Spinal cord (tissue), 10 donors: ENCODE results near the gene PICALM. TPM values are rescaled to one million over a fixed set of nuclear protein-coding genes. Genes with fewer than 3 reads are reported as not detected.
"Not testable (repeated sequence)": the region's sequence is repeated elsewhere in the genome, so short reads cannot be mapped to it uniquely, and the experiment has no call there.

Experiments used
- DNase-seq, 6 donors: peaks; one replicate each; pipeline versions ENCODE4 v3.0.0 to v3.0.0-alpha.2; 2013 to 2015; ENCODE audit warnings: low spot score in 6 of 6, low read depth in 4 of 6
- H3K27ac ChIP-seq: one replicate; pipeline ENCODE4 v1.5.1; 2013; ENCODE audit warnings: low read depth, low read length, control low read depth
- H3K27me3 ChIP-seq: one replicate; pipeline ENCODE4 v1.6.1; 2013; ENCODE audit warnings: low read length; ENCODE audit not compliant: control insufficient read depth, insufficient read depth
- H3K36me3 ChIP-seq: one replicate; pipeline ENCODE4 v1.6.1; 2013; ENCODE audit warnings: low read length; ENCODE audit not compliant: control insufficient read depth, insufficient read depth
- H3K4me1 ChIP-seq: one replicate; pipeline ENCODE4 v1.6.1; 2013; ENCODE audit warnings: low read length; ENCODE audit not compliant: control insufficient read depth, insufficient read depth
- H3K4me3 ChIP-seq: one replicate; pipeline ENCODE4 v1.5.1; 2013; ENCODE audit warnings: low read depth, low read length, control low read depth
- H3K9me3 ChIP-seq: one replicate; pipeline ENCODE4 v1.6.1; 2013; ENCODE audit warnings: low read length; ENCODE audit not compliant: control insufficient read depth, insufficient read depth
- WGBS: methylation state at CpG from one replicate; pipeline ENCODE4 v1.1.5; 2013; ENCODE audit warnings: missing lambda C conversion rate; ENCODE audit not compliant: insufficient coverage; 5-methylcytosine and 5-hydroxymethylcytosine counted together
- polyA plus RNA-seq, 2 donors: library from polyadenylated mRNA; unstranded; fragments of 120-200 nt; gene quantifications; one replicate each; pipeline ENCODE4 v1.2.1, GENCODE V29; 2013; ENCODE audit not compliant: insufficient read length in 2 of 2
- total RNA-seq, 2 donors: library from RNA; depleted of rRNA in 1 of 2; stranded (reverse); fragments of 120-200 nt in 1 of 2; fragments of >200 nt in 1 of 2; gene quantifications; one replicate each; pipeline versions ENCODE4 v1.2.3 to v1.2.4, GENCODE V29; 2013 to 2014
- donor health status: healthy.

Gene PICALM
- total and polyA plus RNA-seq, 4 donors: 147 to 512 (median 183) TPM

GRCh38 chr11:85939099-85940015 is 129.5 kb downstream of the PICALM start:
- Histone ChIP-seq H3K4me1 (peaks cover 3% of the 10 kb centered on the region), H3K27me3 (no peaks in the 10 kb centered on the region), H3K36me3 (no peaks in the 10 kb centered on the region), H3K27ac (no peak overlapping the region), H3K9me3 (no peaks in the 10 kb centered on the region), H3K4me3 (no peak overlapping the region)
- DNase-seq: no peak
- WGBS: no CpG with 5 or more reads among the region's 4 CpGs

- peaks cover 3% of the 10 kb centered on the region for H3K4me1 ChIP-seq
- H3K9me3 ChIP-seq: no peaks in the 10 kb centered on the region
- H3K27me3 ChIP-seq: no peaks in the 10 kb centered on the region
- no peak for DNase-seq
- H3K36me3 ChIP-seq: no peaks in the 10 kb centered on the region
- no peak overlapping the region for H3K4me3 ChIP-seq
- no peak overlapping the region for H3K27ac ChIP-seq
- 86% methylated on average over 1 of the region's 1 CpG for WGBS
These were observed 131.0 kb downstream of the PICALM start for GRCh38 chr11:85937835-85938234.

GRCh38 chr11:85935751-85936150 is 133.1 kb downstream of the PICALM start:
- no peak overlapping the region for H3K27ac ChIP-seq
- H3K36me3 ChIP-seq: no peaks in the 10 kb centered on the region
- no peaks in the 10 kb centered on the region for H3K9me3 ChIP-seq
- no peaks in the 10 kb centered on the region for H3K27me3 ChIP-seq
- no peak for DNase-seq
- 96% methylated on average over 10 of the region's 10 CpGs for WGBS
- H3K4me1 ChIP-seq: peaks cover 3% of the 10 kb centered on the region
- H3K4me3 ChIP-seq: no peak overlapping the region

GRCh38 chr11:85934596-85935169 is 134.2 kb downstream of the PICALM start:
- peaks cover 3% of the 10 kb centered on the region for H3K4me1 ChIP-seq
- no peak overlapping the region for H3K4me3 ChIP-seq
- no peak overlapping the region for H3K27ac ChIP-seq
- 41% methylated on average over 47 of the region's 47 CpGs for WGBS
- H3K9me3 ChIP-seq: no peaks in the 10 kb centered on the region
- no peaks in the 10 kb centered on the region for H3K36me3 ChIP-seq
- no peaks in the 10 kb centered on the region for H3K27me3 ChIP-seq
- no peak for DNase-seq

GRCh38 chr11:85930879-85931366 is 138.0 kb downstream of the PICALM start:
- Histone ChIP-seq H3K4me1 (peaks cover 3% of the 10 kb centered on the region), H3K27me3 (no peaks in the 10 kb centered on the region), H3K36me3 (no peaks in the 10 kb centered on the region), H3K27ac (no peak overlapping the region), H3K9me3 (no peaks in the 10 kb centered on the region), H3K4me3 (no peak overlapping the region)
- WGBS: 87% methylated on average over 4 of the region's 11 CpGs
- no peak for DNase-seq

GRCh38 chr11:85926653-85927214 is 142.2 kb downstream of the PICALM start:
- H3K27me3 ChIP-seq, H3K9me3 ChIP-seq, DNase-seq, H3K4me3 ChIP-seq, H3K36me3 ChIP-seq, H3K27ac ChIP-seq, H3K4me1 ChIP-seq: not testable (repeated sequence)
- no CpG with 5 or more reads among the region's 2 CpGs for WGBS

- Histone ChIP-seq H3K9me3 (no peaks in the 10 kb centered on the region), H3K4me3 (no peak overlapping the region), H3K27me3 (no peaks in the 10 kb centered on the region), H3K4me1 (no peaks in the 10 kb centered on the region), H3K27ac (no peak overlapping the region), H3K36me3 (no peaks in the 10 kb centered on the region)
- DNase-seq: no peak
- WGBS: 88% methylated on average over 1 of the region's 1 CpG
These were observed 145.4 kb downstream of the PICALM start for GRCh38 chr11:85923455-85923854.

GRCh38 chr11:85922367-85922766 is 146.5 kb downstream of the PICALM start:
- no peak for DNase-seq
- 100% methylated on average over 1 of the region's 1 CpG for WGBS

GRCh38 chr11:85918910-85919794 is 149.7 kb downstream of the PICALM start:
- Histone ChIP-seq H3K4me3 (no peak overlapping the region), H3K4me1 (no peaks in the 10 kb centered on the region), H3K36me3 (no peaks in the 10 kb centered on the region), H3K27me3 (no peaks in the 10 kb centered on the region), H3K9me3 (no peaks in the 10 kb centered on the region), H3K27ac (no peak overlapping the region)
- peak in 1 of 6 donors; percentile 36 for DNase-seq
- WGBS: no CpG with 5 or more reads among the region's 4 CpGs

More at GRCh38 chr11:85922367-85922766, 146.5 kb downstream of the PICALM start:
- H3K36me3 ChIP-seq: no peaks in the 10 kb centered on the region
- H3K4me1 ChIP-seq: no peaks in the 10 kb centered on the region
- no peak overlapping the region for H3K27ac ChIP-seq
- H3K27me3 ChIP-seq: no peaks in the 10 kb centered on the region
- no peak overlapping the region for H3K4me3 ChIP-seq
- H3K9me3 ChIP-seq: no peaks in the 10 kb centered on the region
